Endothelial cell of umbilical vein (primary cell): Measurements from ENCODE around the gene RAB11B.
A peak's percentile ranks its signal among the peaks of the same experiment; 100 is the strongest.

Experiments
- EZH2 ChIP-seq: IDR thresholded peaks from 2 replicates; pipeline ENCODE4 v1.6.1; 2012; ENCODE audit warnings: borderline replicate concordance, low read depth, mild to moderate bottlenecking, moderate library complexity, low read length, inconsistent platforms; ENCODE audit not compliant: severe bottlenecking
- FOS ChIP-seq: IDR thresholded peaks from 2 replicates; pipeline ENCODE4 v1.6.1; 2011; ENCODE audit warnings: mild to moderate bottlenecking, low read length, moderate library complexity, borderline replicate concordance; ENCODE audit not compliant: insufficient read depth
- JUN ChIP-seq: IDR thresholded peaks from 2 replicates; pipeline ENCODE4 v1.6.1; 2011; ENCODE audit warnings: borderline replicate concordance, low read depth; ENCODE audit not compliant: insufficient read length, insufficient read depth
- MAX ChIP-seq: IDR thresholded peaks from 2 replicates; pipeline ENCODE4 v1.6.1; 2011; ENCODE audit not compliant: insufficient read depth, insufficient read length
- POLR2A ChIP-seq: IDR thresholded peaks from 2 replicates; pipeline ENCODE4 v1.6.1; 2012; ENCODE audit warnings: low read depth, mild to moderate bottlenecking, control low read depth, low read length
- POLR2AphosphoS5 ChIP-seq: IDR thresholded peaks from 2 replicates; pipeline ENCODE4 v1.6.1; 2012; ENCODE audit warnings: low read depth, mild to moderate bottlenecking, control low read depth, low read length, moderate library complexity; ENCODE audit not compliant: insufficient read depth
- TF ChIP-seq, protein P1 (sequence below), 2 donors: IDR thresholded peaks; 1 replicate in 1 of 2; 2 replicates in 1 of 2; pipeline ENCODE4 v1.5.1; 2011; ENCODE audit warnings: low read length in 2 of 2, mild to moderate bottlenecking in 2 of 2, moderate library complexity in 2 of 2, control low read depth in 1 of 2, inconsistent platforms in 1 of 2, low read depth in 1 of 2; ENCODE audit not compliant: insufficient read depth in 1 of 2; ENCODE audit errors: extremely low read depth in 1 of 2

DNA sequence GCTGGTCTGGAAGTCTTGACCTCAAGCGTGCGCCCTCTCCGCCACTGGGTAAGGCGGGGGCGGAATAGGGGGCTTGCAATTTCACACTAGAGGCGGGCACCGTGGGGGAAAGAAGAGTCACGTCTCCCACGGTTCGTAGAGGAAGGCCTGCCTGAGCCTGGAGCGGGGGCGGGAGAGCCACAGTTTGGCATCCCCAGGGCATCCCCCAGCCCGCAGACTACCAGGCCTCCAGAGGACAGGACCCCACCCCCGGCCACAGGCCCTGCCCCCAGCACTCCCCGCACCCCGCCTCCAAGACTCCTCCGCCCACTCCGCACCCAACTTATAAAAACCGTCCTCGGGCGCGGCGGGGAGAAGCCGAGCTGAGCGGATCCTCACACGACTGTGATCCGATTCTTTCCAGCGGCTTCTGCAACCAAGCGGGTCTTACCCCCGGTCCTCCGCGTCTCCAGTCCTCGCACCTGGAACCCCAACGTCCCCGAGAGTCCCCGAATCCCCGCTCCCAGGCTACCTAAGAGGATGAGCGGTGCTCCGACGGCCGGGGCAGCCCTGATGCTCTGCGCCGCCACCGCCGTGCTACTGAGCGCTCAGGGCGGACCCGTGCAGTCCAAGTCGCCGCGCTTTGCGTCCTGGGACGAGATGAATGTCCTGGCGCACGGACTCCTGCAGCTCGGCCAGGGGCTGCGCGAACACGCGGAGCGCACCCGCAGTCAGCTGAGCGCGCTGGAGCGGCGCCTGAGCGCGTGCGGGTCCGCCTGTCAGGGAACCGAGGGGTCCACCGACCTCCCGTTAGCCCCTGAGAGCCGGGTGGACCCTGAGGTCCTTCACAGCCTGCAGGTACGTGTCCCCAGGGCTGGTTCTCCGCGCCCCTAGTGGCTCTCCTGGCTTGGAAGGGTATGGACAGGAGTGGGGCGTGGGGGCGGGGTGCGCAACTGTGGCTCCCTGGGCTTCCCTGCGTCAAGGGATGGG is 26.1 kb upstream of the RAB11B start, which contains the start of gene ANGPTL4:
- TF ChIP-seq, protein P1, sequence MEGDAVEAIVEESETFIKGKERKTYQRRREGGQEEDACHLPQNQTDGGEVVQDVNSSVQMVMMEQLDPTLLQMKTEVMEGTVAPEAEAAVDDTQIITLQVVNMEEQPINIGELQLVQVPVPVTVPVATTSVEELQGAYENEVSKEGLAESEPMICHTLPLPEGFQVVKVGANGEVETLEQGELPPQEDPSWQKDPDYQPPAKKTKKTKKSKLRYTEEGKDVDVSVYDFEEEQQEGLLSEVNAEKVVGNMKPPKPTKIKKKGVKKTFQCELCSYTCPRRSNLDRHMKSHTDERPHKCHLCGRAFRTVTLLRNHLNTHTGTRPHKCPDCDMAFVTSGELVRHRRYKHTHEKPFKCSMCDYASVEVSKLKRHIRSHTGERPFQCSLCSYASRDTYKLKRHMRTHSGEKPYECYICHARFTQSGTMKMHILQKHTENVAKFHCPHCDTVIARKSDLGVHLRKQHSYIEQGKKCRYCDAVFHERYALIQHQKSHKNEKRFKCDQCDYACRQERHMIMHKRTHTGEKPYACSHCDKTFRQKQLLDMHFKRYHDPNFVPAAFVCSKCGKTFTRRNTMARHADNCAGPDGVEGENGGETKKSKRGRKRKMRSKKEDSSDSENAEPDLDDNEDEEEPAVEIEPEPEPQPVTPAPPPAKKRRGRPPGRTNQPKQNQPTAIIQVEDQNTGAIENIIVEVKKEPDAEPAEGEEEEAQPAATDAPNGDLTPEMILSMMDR (IDR thresholded peaks at IDR 0.05; ENCODE audit: extremely low read depth in 1 of 2, insufficient read depth in 1 of 2, low read depth in 1 of 2, low read length in 2 of 2): peak; percentile 25 to 42
- TF ChIP-seq EZH2 (no peak), FOS (no peak), POLR2A (peak; percentile 97), POLR2AphosphoS5 (peak; percentile 72), JUN (no peak), MAX (no peak)
